ENCODE data around the gene MGME1.
"Not testable (repeated sequence)": the region's sequence is repeated elsewhere in the genome, so short reads cannot be mapped to it uniquely, and the experiment has no call there.

MGME1 gene

GRCh38 chr20:17959257-17959627 lies 9.6 kb upstream of the MGME1 start:
- no peak for TF ChIP-seq CTCF (IDR thresholded peaks at IDR 0.05; ENCODE audit: low read depth, low read length)
- Histone ChIP-seq H3K4me3 (ENCODE audit: low read depth, low read length) (no peak overlapping the region), H3K9me3 (ENCODE audit: severe bottlenecking) (no peaks in the 10 kb centered on the region), H3K36me3 (peaks cover 42% of the 10 kb centered on the region), H3K27ac (no peak overlapping the region), H3K27me3 (ENCODE audit: insufficient read depth, low read depth, severe bottlenecking) (no peaks in the 10 kb centered on the region)
- no peak for DNase-seq

GRCh38 chr20:17960400-17960885 lies 8.4 kb upstream of the MGME1 start:
- not testable (repeated sequence) for DNase-seq; H3K4me3 ChIP-seq (ENCODE audit: low read depth, low read length); H3K27ac ChIP-seq; H3K9me3 ChIP-seq (ENCODE audit: severe bottlenecking); H3K27me3 ChIP-seq (ENCODE audit: insufficient read depth, low read depth, severe bottlenecking)
- H3K36me3 ChIP-seq = peaks cover 38% of the 10 kb centered on the region

- Histone ChIP-seq H3K27me3 (ENCODE audit: insufficient read depth, low read depth, severe bottlenecking) (no peaks in the 10 kb centered on the region), H3K4me3 (ENCODE audit: low read depth, low read length) (no peak overlapping the region), H3K27ac (no peak overlapping the region), H3K9me3 (ENCODE audit: severe bottlenecking) (no peaks in the 10 kb centered on the region), H3K36me3 (peaks cover 37% of the 10 kb centered on the region)
- TF ChIP-seq CTCF (IDR thresholded peaks at IDR 0.05; ENCODE audit: low read depth, low read length) = no peak
- DNase-seq = no peak
Observed at GRCh38 chr20:17960927-17961586, 7.8 kb upstream of the MGME1 start.

DNA sequence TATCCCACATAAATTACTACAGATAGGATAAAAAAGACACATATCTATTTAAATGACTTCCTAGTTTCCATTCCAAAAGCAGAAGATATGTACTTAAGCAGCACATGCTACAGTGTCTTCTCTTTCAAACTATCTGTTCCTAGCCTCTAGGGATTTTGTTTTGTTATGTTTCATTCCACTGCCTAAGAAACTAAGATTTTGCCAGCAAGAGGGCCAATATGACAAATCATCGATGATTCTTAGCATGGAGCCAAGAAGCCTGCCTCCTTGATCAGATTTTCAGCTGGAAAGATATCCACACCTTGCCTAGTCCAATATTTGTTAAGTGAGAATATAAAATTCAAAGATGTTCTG lies 7.3 kb upstream of the MGME1 start:
- no peak for DNase-seq
- Histone ChIP-seq H3K27me3 (ENCODE audit: insufficient read depth, low read depth, severe bottlenecking) (no peaks in the 10 kb centered on the region), H3K36me3 (peaks cover 35% of the 10 kb centered on the region), H3K4me3 (ENCODE audit: low read depth, low read length) (no peak overlapping the region), H3K9me3 (ENCODE audit: severe bottlenecking) (no peaks in the 10 kb centered on the region), H3K27ac (no peak overlapping the region)
- no peak for TF ChIP-seq CTCF (IDR thresholded peaks at IDR 0.05; ENCODE audit: low read depth, low read length)

DNA sequence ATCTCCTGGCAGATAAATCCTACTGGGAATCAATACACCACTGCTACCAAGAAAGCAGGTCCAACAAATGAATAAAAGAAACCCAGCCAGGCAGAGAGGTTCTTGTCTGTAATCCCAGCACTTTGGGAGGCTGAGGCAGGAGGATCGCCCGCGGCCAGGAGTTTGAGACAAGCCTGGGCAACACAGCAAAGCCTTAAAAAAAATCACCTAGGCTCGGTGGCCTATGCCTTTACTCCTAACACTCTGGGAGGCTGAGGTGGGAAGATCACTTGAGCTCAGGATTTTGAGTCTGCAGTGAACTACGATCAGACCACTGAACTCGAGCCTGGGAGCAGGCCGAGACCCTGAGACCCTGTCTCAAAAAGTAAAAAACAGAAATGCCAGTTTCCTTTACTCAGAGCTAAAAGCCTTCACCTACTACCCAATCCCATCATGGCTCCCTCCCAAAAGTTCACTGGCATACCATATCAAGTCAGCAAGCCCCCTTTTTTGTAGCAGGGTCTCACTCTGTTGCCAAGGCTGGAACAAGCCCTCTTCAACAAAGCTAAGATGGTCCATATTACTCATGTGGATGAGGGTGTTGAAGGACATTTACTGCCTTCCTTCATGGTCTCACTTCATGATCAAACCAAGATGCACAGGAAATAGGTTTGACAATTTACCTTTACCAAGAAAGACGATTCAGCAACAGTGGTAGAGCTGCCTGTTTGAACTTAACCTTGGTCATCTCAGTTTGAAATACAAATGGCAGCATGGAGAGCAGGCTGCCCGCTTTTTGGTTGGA lies 5.5 kb upstream of the MGME1 start:
- DNase-seq = no peak
- Histone ChIP-seq H3K27ac (no peak overlapping the region), H3K9me3 (ENCODE audit: severe bottlenecking) (no peaks in the 10 kb centered on the region), H3K36me3 (peaks cover 45% of the 10 kb centered on the region), H3K27me3 (ENCODE audit: insufficient read depth, low read depth, severe bottlenecking) (no peaks in the 10 kb centered on the region), H3K4me3 (ENCODE audit: low read depth, low read length) (no peak overlapping the region)
- TF ChIP-seq CTCF (IDR thresholded peaks at IDR 0.05; ENCODE audit: low read depth, low read length) = no peak

- H3K9me3 ChIP-seq (ENCODE audit: severe bottlenecking) = no peaks in the 10 kb centered on the region
- DNase-seq = no peak
- no peaks in the 10 kb centered on the region for H3K27me3 ChIP-seq (ENCODE audit: insufficient read depth, low read depth, severe bottlenecking)
- no peak overlapping the region for H3K4me3 ChIP-seq (ENCODE audit: low read depth, low read length)
- no peak overlapping the region for H3K27ac ChIP-seq
- no peak for TF ChIP-seq CTCF (IDR thresholded peaks at IDR 0.05; ENCODE audit: low read depth, low read length)
- H3K36me3 ChIP-seq = peaks cover 45% of the 10 kb centered on the region
Observed at GRCh38 chr20:17964073-17964472, 4.7 kb upstream of the MGME1 start.
